Esophagus muscularis mucosa (tissue), 4 donors: Measurements from ENCODE around the gene SNED1.

Experiments used
- EP300 ChIP-seq: sonication (generic); formaldehyde crosslinking; IDR thresholded peaks from one replicate; pipeline ENCODE4 v1.6.1; 2017; ENCODE audit warnings: antibody characterized with exemption
- POLR2A ChIP-seq: fragments of 450-650 bp; IDR thresholded peaks from one replicate; pipeline ENCODE4 v1.6.1; 2017; ENCODE audit warnings: antibody characterized with exemption, moderate library complexity, mild to moderate bottlenecking, low read depth
- POLR2AphosphoS5 ChIP-seq, 2 donors: sonication (generic); formaldehyde crosslinking; IDR thresholded peaks; one replicate each; pipeline ENCODE4 v1.6.1; 2017; ENCODE audit warnings: antibody characterized with exemption in 2 of 2
- TF ChIP-seq, protein P1 (sequence below), 3 experiments: fragments of 200-600 bp in 2 of 3; fragments of 450-650 bp in 1 of 3; sonication (generic) in 2 of 3; IDR thresholded peaks; one replicate each; pipeline ENCODE4 v1.5.1; 2017 to 2019; ENCODE audit warnings: antibody characterized with exemption in 3 of 3, mild to moderate bottlenecking in 2 of 3, moderate library complexity in 1 of 3

DNA sequence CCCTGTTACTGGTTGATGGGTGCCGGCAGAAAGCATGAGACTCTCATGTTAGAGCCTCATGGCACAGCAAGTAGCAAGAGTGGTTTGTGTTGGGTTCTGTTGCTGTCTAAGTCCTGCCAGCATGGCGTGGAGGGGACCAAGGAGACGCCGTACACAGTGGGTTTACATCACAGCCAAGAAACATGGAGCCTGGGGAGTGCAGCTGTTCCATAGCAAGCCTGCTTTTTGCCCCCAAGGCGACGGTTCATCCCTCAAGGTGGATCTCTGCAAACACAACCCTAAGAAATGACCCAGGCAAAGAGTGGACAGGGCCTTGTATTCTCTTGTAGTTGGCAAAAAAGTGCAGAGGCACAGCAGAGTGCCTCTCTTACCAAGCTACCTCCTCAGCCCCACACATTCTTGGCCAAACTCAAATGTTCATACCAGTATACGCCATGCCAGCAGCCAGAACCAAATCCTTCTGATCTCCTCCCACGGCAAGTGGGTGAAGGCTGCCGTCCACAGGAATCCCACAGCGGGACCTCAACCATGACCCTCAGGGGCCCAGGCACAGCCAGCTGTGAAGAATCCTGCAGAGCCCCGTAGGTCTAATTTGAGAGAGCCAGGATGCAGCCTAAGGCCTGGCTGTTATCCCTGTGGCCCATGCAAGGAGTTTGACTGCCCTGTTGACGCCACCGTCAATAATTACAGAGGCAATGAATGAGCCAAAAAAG is 19.0 kb downstream of the SNED1 start:
- TF ChIP-seq, protein P1, sequence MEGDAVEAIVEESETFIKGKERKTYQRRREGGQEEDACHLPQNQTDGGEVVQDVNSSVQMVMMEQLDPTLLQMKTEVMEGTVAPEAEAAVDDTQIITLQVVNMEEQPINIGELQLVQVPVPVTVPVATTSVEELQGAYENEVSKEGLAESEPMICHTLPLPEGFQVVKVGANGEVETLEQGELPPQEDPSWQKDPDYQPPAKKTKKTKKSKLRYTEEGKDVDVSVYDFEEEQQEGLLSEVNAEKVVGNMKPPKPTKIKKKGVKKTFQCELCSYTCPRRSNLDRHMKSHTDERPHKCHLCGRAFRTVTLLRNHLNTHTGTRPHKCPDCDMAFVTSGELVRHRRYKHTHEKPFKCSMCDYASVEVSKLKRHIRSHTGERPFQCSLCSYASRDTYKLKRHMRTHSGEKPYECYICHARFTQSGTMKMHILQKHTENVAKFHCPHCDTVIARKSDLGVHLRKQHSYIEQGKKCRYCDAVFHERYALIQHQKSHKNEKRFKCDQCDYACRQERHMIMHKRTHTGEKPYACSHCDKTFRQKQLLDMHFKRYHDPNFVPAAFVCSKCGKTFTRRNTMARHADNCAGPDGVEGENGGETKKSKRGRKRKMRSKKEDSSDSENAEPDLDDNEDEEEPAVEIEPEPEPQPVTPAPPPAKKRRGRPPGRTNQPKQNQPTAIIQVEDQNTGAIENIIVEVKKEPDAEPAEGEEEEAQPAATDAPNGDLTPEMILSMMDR (IDR thresholded peaks at IDR 0.05): no peak
- TF ChIP-seq EP300 (no peak), POLR2A (no peak), POLR2AphosphoS5 (IDR thresholded peaks at IDR 0.05) (no peak)
